Measurements from ENCODE around the gene CWC15.
"Not testable (repeated sequence)": the region's sequence is repeated elsewhere in the genome, so short reads cannot be mapped to it uniquely, and the experiment has no call there.

Gene CWC15

GRCh38 chr11:94938095-94939055 is 35.0 kb downstream of the CWC15 start:
- DNase-seq (ENCODE audit: insufficient read length, low spot score) (no peak), FAIRE-seq (no peak)
- TF ChIP-seq, protein P1, sequence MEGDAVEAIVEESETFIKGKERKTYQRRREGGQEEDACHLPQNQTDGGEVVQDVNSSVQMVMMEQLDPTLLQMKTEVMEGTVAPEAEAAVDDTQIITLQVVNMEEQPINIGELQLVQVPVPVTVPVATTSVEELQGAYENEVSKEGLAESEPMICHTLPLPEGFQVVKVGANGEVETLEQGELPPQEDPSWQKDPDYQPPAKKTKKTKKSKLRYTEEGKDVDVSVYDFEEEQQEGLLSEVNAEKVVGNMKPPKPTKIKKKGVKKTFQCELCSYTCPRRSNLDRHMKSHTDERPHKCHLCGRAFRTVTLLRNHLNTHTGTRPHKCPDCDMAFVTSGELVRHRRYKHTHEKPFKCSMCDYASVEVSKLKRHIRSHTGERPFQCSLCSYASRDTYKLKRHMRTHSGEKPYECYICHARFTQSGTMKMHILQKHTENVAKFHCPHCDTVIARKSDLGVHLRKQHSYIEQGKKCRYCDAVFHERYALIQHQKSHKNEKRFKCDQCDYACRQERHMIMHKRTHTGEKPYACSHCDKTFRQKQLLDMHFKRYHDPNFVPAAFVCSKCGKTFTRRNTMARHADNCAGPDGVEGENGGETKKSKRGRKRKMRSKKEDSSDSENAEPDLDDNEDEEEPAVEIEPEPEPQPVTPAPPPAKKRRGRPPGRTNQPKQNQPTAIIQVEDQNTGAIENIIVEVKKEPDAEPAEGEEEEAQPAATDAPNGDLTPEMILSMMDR (IDR thresholded peaks at IDR 0.05; ENCODE audit: insufficient read depth, missing control alignments): no peak

- TF ChIP-seq, protein P1 (IDR thresholded peaks at IDR 0.05; ENCODE audit: insufficient read depth, missing control alignments): no peak
- no peak for FAIRE-seq
- no peak for DNase-seq (ENCODE audit: insufficient read length, low spot score)
Measured at GRCh38 chr11:94934846-94935245, 38.5 kb downstream of the CWC15 start.

DNA sequence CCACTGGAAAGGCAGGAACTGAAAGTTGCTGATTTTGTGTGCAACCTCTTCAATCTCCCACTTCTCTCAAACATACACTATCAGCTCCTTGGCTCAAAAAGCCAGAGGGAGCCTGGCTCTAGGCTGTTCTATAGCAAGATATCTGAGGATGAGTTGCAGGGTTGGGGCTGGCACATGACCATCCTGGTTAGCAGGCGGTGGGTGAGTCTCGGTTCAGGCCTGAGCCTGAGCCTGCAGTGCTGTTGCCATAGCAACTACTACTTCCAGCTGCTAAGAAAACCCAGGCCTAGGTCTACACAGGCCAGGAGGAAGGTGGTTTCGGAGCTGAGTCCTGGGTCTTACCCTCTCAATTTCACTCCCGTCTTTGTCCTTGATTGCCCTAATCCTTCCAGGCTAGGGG is 39.0 kb downstream of the CWC15 start:
- FAIRE-seq: no peak
- TF ChIP-seq, protein P1 (IDR thresholded peaks at IDR 0.05; ENCODE audit: insufficient read depth, missing control alignments): no peak
- DNase-seq (ENCODE audit: insufficient read length, low spot score): no peak

DNA sequence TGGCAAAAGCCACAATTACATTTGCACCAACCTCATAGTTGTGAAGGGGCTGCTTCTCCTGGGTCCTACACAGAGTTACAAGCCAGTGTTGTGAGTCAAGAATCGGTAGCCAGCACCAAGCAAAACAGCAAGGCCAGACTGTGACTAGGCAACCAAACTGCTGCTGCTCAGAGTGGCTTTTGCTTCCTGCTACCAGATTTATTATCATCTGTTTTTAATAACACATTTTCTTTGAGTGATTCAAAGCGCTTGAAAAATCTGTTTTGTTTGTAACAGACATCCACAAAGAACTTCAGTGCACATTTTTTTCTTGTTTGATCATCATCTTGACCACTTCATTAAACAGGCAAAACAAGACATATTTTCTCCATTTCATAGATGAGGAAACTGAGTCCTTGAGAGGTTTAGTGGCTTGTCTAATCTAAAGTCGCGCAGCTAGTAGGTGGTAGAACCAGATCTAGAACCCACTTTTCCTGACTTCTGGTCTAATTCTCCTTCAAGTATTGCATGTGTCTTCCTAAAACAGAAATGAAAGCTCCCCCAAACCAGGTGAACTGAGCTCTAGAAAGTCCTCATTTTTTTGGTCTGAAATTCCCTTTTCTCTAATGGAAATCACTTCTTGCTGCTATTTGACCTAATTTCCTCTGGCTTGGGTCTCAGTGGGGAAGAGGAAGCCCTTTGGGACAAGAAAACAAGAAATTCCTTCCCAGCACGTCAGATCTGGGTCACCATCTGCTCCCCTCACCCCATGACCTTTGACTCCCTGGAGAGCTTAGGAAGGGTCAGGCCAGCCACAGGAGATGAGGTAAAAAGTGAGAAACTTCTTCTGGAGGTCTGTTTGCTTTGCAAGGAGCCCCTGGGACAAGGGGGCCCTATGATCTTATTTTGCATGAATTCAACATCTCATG is 39.9 kb downstream of the CWC15 start:
- DNase-seq (ENCODE audit: insufficient read length, low spot score) (no peak), FAIRE-seq (no peak)
- TF ChIP-seq, protein P1 (IDR thresholded peaks at IDR 0.05; ENCODE audit: insufficient read depth, missing control alignments): no peak

GRCh38 chr11:94932503-94932902 is 40.9 kb downstream of the CWC15 start:
- DNase-seq (ENCODE audit: insufficient read length, low spot score): no peak
- TF ChIP-seq, protein P1 (IDR thresholded peaks at IDR 0.05; ENCODE audit: insufficient read depth, missing control alignments): no peak
- FAIRE-seq: no peak

GRCh38 chr11:94932072-94932471 is 41.3 kb downstream of the CWC15 start:
- DNase-seq (ENCODE audit: insufficient read length, low spot score); FAIRE-seq: not testable (repeated sequence)

GRCh38 chr11:94928117-94928990 is 45.0 kb downstream of the CWC15 start:
- FAIRE-seq: no peak
- TF ChIP-seq, protein P1 (IDR thresholded peaks at IDR 0.05; ENCODE audit: insufficient read depth, missing control alignments): no peak
- no peak for DNase-seq (ENCODE audit: insufficient read length, low spot score)
